ENCODE results near the gene SUSD6. TPM values are rescaled to one million over a fixed set of nuclear protein-coding genes. Genes with fewer than 3 reads are reported as not detected.

Gene SUSD6
- polyA plus RNA-seq, 1 of the 3 experiments (the other 2 are of a cell fraction) = 8.5 TPM

GRCh38 chr14:69636718-69637480, 25.5 kb downstream of the SUSD6 start:
- no peak overlapping the region for H3K9ac ChIP-seq
- no peak overlapping the region for H2AFZ ChIP-seq (ENCODE audit: low read depth)
- H3F3A ChIP-seq (replicated peaks; ENCODE audit: insufficient read depth) = no peaks in the 10 kb centered on the region
- H4K20me1 ChIP-seq (ENCODE audit: insufficient read depth) = peaks cover 6% of the 10 kb centered on the region; the same call in 1 of the 2 replicates
- H3K79me2 ChIP-seq (ENCODE audit: insufficient read depth) = peaks cover 12% of the 10 kb centered on the region; the same call in 1 of the 2 replicates
- H3K27me3 ChIP-seq (ENCODE audit: insufficient read depth) = no peaks in the 10 kb centered on the region
- TF ChIP-seq CHD2 (IDR thresholded peaks at IDR 0.05; ENCODE audit: low read length, partially characterized antibody) = no peak
- no peaks in the 10 kb centered on the region for H3K9me2 ChIP-seq
- H3K4me1 ChIP-seq (ENCODE audit: control insufficient read depth in 1 of 2, insufficient read depth in 2 of 2, low read depth in 1 of 2, low read length in 1 of 2) = peaks cover 6 to 25% of the 10 kb centered on the region in 2 experiments; a peak in 3 of 4 replicates
- H3K36me3 ChIP-seq (replicated peaks in 1 of 2; ENCODE audit: control insufficient read depth in 1 of 2, insufficient read depth in 2 of 2, low read length in 1 of 2) = peaks cover 0 to 5% of the 10 kb centered on the region in 2 experiments
- H3K4me2 ChIP-seq = no peak overlapping the region; the same call in 1 of the 2 replicates
- peak overlapping the region in 1 of 2 experiments; percentile 44; a peak in 1 of 4 replicates for H3K27ac ChIP-seq (ENCODE audit: low read depth in 2 of 2, low read length in 1 of 2)
- 73% methylated on average over 7 of the region's 7 CpGs for WGBS (ENCODE audit: low lambda C conversion rate)
- ChIA-PET POLR2A (no interaction called here), CTCF (interaction anchor here (0.9 to 2.3 kb wide), 9 partner anchors 11 to 90 kb away, joined by 3 to 8 read pairs (median 4); no protein-coding TSS in a partner anchor)
- no peak for DNase-seq
- 0 out of 2 replicates have a peak, but pooled peaks cover 6% of the 10 kb centered on the region for H3K9me3 ChIP-seq
- H3K4me3 ChIP-seq (ENCODE audit: low read depth in 2 of 2, low read length in 1 of 2) = no peak overlapping the region

GRCh38 chr14:69637503-69638031, 26.2 kb downstream of the SUSD6 start:
- 17% methylated on average over 3 of the region's 3 CpGs for WGBS (ENCODE audit: low lambda C conversion rate)
- Histone ChIP-seq H3K4me2 (peak overlapping the region; percentile 48), H3K9ac (no peak overlapping the region), H4K20me1 (ENCODE audit: insufficient read depth) (peaks cover 6% of the 10 kb centered on the region; the same call in 1 of the 2 replicates), H3K36me3 (replicated peaks in 1 of 2; ENCODE audit: control insufficient read depth in 1 of 2, insufficient read depth in 2 of 2, low read length in 1 of 2) (peaks cover 0 to 5% of the 10 kb centered on the region in 2 experiments), H3K27ac (ENCODE audit: low read depth in 2 of 2, low read length in 1 of 2) (peak overlapping the region in 1 of 2 experiments; percentile 44; a peak in 1 of 4 replicates), H3K4me3 (ENCODE audit: low read depth in 2 of 2, low read length in 1 of 2) (0 out of 4 replicates have a peak overlapping the region, but pooled peaks of 1 of the 2 experiments have one; percentile 16), H2AFZ (ENCODE audit: low read depth) (no peak overlapping the region), H3K9me2 (no peaks in the 10 kb centered on the region), H3K4me1 (ENCODE audit: control insufficient read depth in 1 of 2, insufficient read depth in 2 of 2, low read depth in 1 of 2, low read length in 1 of 2) (peaks cover 6 to 23% of the 10 kb centered on the region in 2 experiments; a peak in 3 of 4 replicates), H3F3A (replicated peaks; ENCODE audit: insufficient read depth) (no peaks in the 10 kb centered on the region), H3K27me3 (ENCODE audit: insufficient read depth) (no peaks in the 10 kb centered on the region), H3K79me2 (ENCODE audit: insufficient read depth) (peaks cover 17% of the 10 kb centered on the region; the same call in 1 of the 2 replicates), H3K9me3 (0 out of 2 replicates have a peak, but pooled peaks cover 6% of the 10 kb centered on the region)
- DNase-seq = peak; percentile 73
- TF ChIP-seq FOXM1 (IDR thresholded peaks at IDR 0.05; ENCODE audit: low read depth) = no peak
- no peak for TF ChIP-seq ELF1 (IDR thresholded peaks at IDR 0.05)
- TF ChIP-seq POLR2AphosphoS5 (IDR thresholded peaks at IDR 0.05; ENCODE audit: low read depth, low read length) = no peak
- peak in 1 of 2 experiments; percentile 50; a peak in 1 of 4 replicates for TF ChIP-seq EP300 (IDR thresholded peaks at IDR 0.05; ENCODE audit: borderline replicate concordance in 1 of 2, low read depth in 1 of 2, low read length in 1 of 2)
- peak; percentile 97 for TF ChIP-seq MXI1 (IDR thresholded peaks at IDR 0.05; ENCODE audit: low read depth, low read length)
- TF ChIP-seq CHD2 (IDR thresholded peaks at IDR 0.05; ENCODE audit: low read length, partially characterized antibody) = peak; percentile 62
- TF ChIP-seq RCOR1 (IDR thresholded peaks at IDR 0.05; ENCODE audit: low read length) = 0 out of 2 replicates have a peak, but pooled peaks have one; percentile 11
- no peak for TF ChIP-seq SIN3A (IDR thresholded peaks at IDR 0.05; ENCODE audit: borderline replicate concordance, low read depth, low read length)
- POLR2A ChIA-PET = no interaction called here
- CTCF ChIA-PET = interaction anchor here (0.9 to 2.3 kb wide), 7 partner anchors 8 to 90 kb away, joined by 3 to 8 read pairs (median 4); no protein-coding TSS in a partner anchor

- H3K9me2 ChIP-seq = no peaks in the 10 kb centered on the region
- DNase-seq = no peak
- no peak overlapping the region for H3K27ac ChIP-seq (ENCODE audit: low read depth in 2 of 2, low read length in 1 of 2)
- CTCF ChIA-PET = no interaction called here
- no peaks in the 10 kb centered on the region for H3K27me3 ChIP-seq (ENCODE audit: insufficient read depth)
- peaks cover 0 to 5% of the 10 kb centered on the region in 2 experiments for H3K36me3 ChIP-seq (replicated peaks in 1 of 2; ENCODE audit: control insufficient read depth in 1 of 2, insufficient read depth in 2 of 2, low read length in 1 of 2)
- POLR2A ChIA-PET = no interaction called here
- 0 out of 2 replicates have a peak, but pooled peaks cover 6% of the 10 kb centered on the region for H3K9me3 ChIP-seq
- H3K9ac ChIP-seq = no peak overlapping the region
- TF ChIP-seq ZBTB33 (IDR thresholded peaks at IDR 0.05; ENCODE audit: borderline replicate concordance, low read depth) = no peak
- TF ChIP-seq MXI1 (IDR thresholded peaks at IDR 0.05; ENCODE audit: low read depth, low read length) = no peak
- no peak for TF ChIP-seq FOXM1 (IDR thresholded peaks at IDR 0.05; ENCODE audit: low read depth)
- no peak for TF ChIP-seq RXRA (IDR thresholded peaks at IDR 0.05; ENCODE audit: borderline replicate concordance, low read depth)
- no peak for TF ChIP-seq RAD21 (IDR thresholded peaks at IDR 0.05; ENCODE audit: low read length)
- no peak for TF ChIP-seq MEF2A (IDR thresholded peaks at IDR 0.05; ENCODE audit: borderline replicate concordance, low read depth)
- no peak for TF ChIP-seq PBX3 (IDR thresholded peaks at IDR 0.05)
- no peak for TF ChIP-seq GATA2 (CRISPR knock-in tag; IDR thresholded peaks at IDR 0.05)
- no peak for TF ChIP-seq RFX5 (IDR thresholded peaks at IDR 0.05; ENCODE audit: low read length)
- TF ChIP-seq FOSL2 (IDR thresholded peaks at IDR 0.05; ENCODE audit: borderline replicate concordance, low read depth) = no peak
- H3K4me1 ChIP-seq (ENCODE audit: control insufficient read depth in 1 of 2, insufficient read depth in 2 of 2, low read depth in 1 of 2, low read length in 1 of 2) = peaks cover 6 to 26% of the 10 kb centered on the region in 2 experiments; a peak in 3 of 4 replicates
- peaks cover 17% of the 10 kb centered on the region; the same call in 1 of the 2 replicates for H3K79me2 ChIP-seq (ENCODE audit: insufficient read depth)
- no peaks in the 10 kb centered on the region for H3F3A ChIP-seq (replicated peaks; ENCODE audit: insufficient read depth)
- no peak overlapping the region for H3K4me3 ChIP-seq (ENCODE audit: low read depth in 2 of 2, low read length in 1 of 2)
- 57% methylated on average over 1 of the region's 1 CpG for WGBS (ENCODE audit: low lambda C conversion rate)
- H4K20me1 ChIP-seq (ENCODE audit: insufficient read depth) = peaks cover 6% of the 10 kb centered on the region; the same call in 1 of the 2 replicates
- H3K4me2 ChIP-seq = no peak overlapping the region
- no peak overlapping the region for H2AFZ ChIP-seq (ENCODE audit: low read depth)
Observed at GRCh38 chr14:69640931-69641330, 29.5 kb downstream of the SUSD6 start.
